ENCODE results near the gene CGNL1.

Gene CGNL1

GRCh38 chr15:57436961-57437360 is 60.7 kb downstream of the CGNL1 start:
- no peaks in the 10 kb centered on the region for H3K36me3 ChIP-seq
- H3K9me3 ChIP-seq = no peaks in the 10 kb centered on the region
- peaks cover 7% of the 10 kb centered on the region for H3K27me3 ChIP-seq
- no peak overlapping the region for H3K4me3 ChIP-seq (ENCODE audit: low read depth, low read length)
- no peak for DNase-seq
- no peak for TF ChIP-seq CTCF (IDR thresholded peaks at IDR 0.05; ENCODE audit: low read depth, low read length)
- no peaks in the 10 kb centered on the region for H3K4me1 ChIP-seq

GRCh38 chr15:57437564-57437963 is 61.3 kb downstream of the CGNL1 start:
- peaks cover 7% of the 10 kb centered on the region for H3K27me3 ChIP-seq
- no peak for DNase-seq
- H3K4me1 ChIP-seq = no peaks in the 10 kb centered on the region
- H3K4me3 ChIP-seq (ENCODE audit: low read depth, low read length) = no peak overlapping the region
- no peaks in the 10 kb centered on the region for H3K36me3 ChIP-seq
- no peaks in the 10 kb centered on the region for H3K9me3 ChIP-seq
- TF ChIP-seq CTCF (IDR thresholded peaks at IDR 0.05; ENCODE audit: low read depth, low read length) = no peak

- Histone ChIP-seq H3K4me1 (no peaks in the 10 kb centered on the region), H3K4me3 (ENCODE audit: low read depth, low read length) (no peak overlapping the region), H3K36me3 (no peaks in the 10 kb centered on the region), H3K27me3 (peaks cover 7% of the 10 kb centered on the region), H3K9me3 (no peaks in the 10 kb centered on the region)
- no peak for TF ChIP-seq CTCF (IDR thresholded peaks at IDR 0.05; ENCODE audit: low read depth, low read length)
- no peak for DNase-seq
These were observed 61.9 kb downstream of the CGNL1 start for GRCh38 chr15:57438166-57438565.

GRCh38 chr15:57439128-57440027 is 63.1 kb downstream of the CGNL1 start:
- Histone ChIP-seq H3K4me3 (ENCODE audit: low read depth, low read length) (no peak overlapping the region), H3K9me3 (no peaks in the 10 kb centered on the region), H3K4me1 (no peaks in the 10 kb centered on the region), H3K36me3 (no peaks in the 10 kb centered on the region), H3K27me3 (peaks cover 7% of the 10 kb centered on the region)
- DNase-seq = no peak
- no peak for TF ChIP-seq CTCF (IDR thresholded peaks at IDR 0.05; ENCODE audit: low read depth, low read length)

GRCh38 chr15:57440167-57440566 is 63.9 kb downstream of the CGNL1 start:
- Histone ChIP-seq H3K36me3 (no peaks in the 10 kb centered on the region), H3K4me3 (ENCODE audit: low read depth, low read length) (no peak overlapping the region), H3K9me3 (no peaks in the 10 kb centered on the region), H3K27me3 (peaks cover 7% of the 10 kb centered on the region), H3K4me1 (no peaks in the 10 kb centered on the region)
- DNase-seq = no peak
- no peak for TF ChIP-seq CTCF (IDR thresholded peaks at IDR 0.05; ENCODE audit: low read depth, low read length)

GRCh38 chr15:57440799-57441198 is 64.5 kb downstream of the CGNL1 start:
- H3K4me1 ChIP-seq = no peaks in the 10 kb centered on the region
- DNase-seq = no peak
- H3K36me3 ChIP-seq = no peaks in the 10 kb centered on the region
- TF ChIP-seq CTCF (IDR thresholded peaks at IDR 0.05; ENCODE audit: low read depth, low read length) = no peak
- peaks cover 4% of the 10 kb centered on the region for H3K27me3 ChIP-seq
- no peaks in the 10 kb centered on the region for H3K9me3 ChIP-seq
- H3K4me3 ChIP-seq (ENCODE audit: low read depth, low read length) = no peak overlapping the region
